Measurements from ENCODE around the gene RASL12.

Gene RASL12

DNA sequence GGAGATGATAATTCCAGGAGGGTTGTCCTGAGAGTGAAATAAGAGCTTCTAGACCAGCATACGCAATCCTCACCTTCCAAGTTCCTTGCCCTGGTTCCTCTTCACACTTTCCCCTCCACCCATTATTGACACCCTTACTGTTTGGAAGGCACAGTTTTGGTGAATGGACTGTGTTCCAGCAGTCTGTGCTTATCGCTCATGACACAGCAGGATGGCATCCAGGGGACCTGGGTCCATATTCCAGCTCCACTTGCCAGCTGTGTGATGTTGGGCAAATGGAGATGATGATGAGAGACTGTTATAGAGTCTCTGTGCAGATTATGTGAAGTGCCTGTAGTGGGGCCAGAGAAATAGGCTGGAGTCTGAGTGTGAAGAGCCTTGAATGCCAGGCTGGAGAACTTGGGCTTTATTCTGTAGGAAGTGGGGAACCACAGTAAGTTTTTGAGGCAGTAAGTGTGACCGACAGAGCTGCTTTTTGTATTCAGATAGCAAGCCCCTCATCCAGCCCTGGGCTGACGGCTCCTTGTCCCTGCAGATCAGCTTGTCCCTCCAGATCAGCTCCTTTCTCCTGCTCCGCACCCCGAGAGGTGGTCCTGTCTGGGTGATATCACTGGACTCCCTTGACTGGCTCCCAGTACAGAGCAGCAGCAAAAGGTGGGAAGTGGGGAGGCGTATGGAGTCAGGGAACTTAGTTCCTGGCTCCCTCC is 16.9 kb upstream of the RASL12 start:
- no CpG with 5 or more reads among the region's 7 CpGs for WGBS (ENCODE audit: insufficient coverage, insufficient read length)
- H3K36me3 ChIP-seq (ENCODE audit: control insufficient read depth, insufficient read depth, low read length), result no peaks in the 10 kb centered on the region
- no peaks in the 10 kb centered on the region for H3K27me3 ChIP-seq (ENCODE audit: control insufficient read depth, insufficient read depth, low read length)
- H3K4me1 ChIP-seq (ENCODE audit: control insufficient read depth, insufficient read depth, low read length), result peaks cover 11% of the 10 kb centered on the region
- no peak overlapping the region for H3K27ac ChIP-seq (ENCODE audit: low read length)
- no peak for DNase-seq (ENCODE audit: low read depth, low spot score)
- no peak overlapping the region for H3K4me3 ChIP-seq (ENCODE audit: low read length)
- no peaks in the 10 kb centered on the region for H3K9me3 ChIP-seq (ENCODE audit: control insufficient read depth, insufficient read depth, low read length)

DNA sequence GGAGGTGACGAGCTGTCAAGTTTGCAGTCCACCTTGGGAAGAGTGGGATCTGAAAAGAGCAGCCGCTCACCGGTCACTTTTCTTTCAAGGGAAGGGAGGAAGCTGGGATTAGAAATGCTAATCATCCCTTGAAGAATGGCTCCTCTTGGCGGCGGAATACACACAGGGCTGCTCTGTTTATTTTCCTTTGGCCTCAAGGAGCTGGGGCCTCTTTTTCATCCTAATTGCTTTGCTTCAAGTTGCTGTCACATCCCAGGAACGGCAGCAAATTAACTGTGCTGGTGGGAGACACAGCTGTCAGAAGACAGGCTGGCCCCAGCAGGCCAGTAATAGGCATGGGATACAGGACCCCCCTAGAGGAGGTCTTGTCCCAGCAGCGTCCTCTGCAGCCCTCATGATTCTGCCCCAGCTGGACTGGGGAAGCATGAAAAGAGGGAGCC is 15.5 kb upstream of the RASL12 start:
- H3K9me3 ChIP-seq (ENCODE audit: control insufficient read depth, insufficient read depth, low read length), result no peaks in the 10 kb centered on the region
- H3K36me3 ChIP-seq (ENCODE audit: control insufficient read depth, insufficient read depth, low read length), result no peaks in the 10 kb centered on the region
- no peak for DNase-seq (ENCODE audit: low read depth, low spot score)
- no peak overlapping the region for H3K4me3 ChIP-seq (ENCODE audit: low read length)
- H3K4me1 ChIP-seq (ENCODE audit: control insufficient read depth, insufficient read depth, low read length), result peaks cover 11% of the 10 kb centered on the region
- H3K27me3 ChIP-seq (ENCODE audit: control insufficient read depth, insufficient read depth, low read length), result no peaks in the 10 kb centered on the region
- no CpG with 5 or more reads among the region's 7 CpGs for WGBS (ENCODE audit: insufficient coverage, insufficient read length)
- no peak overlapping the region for H3K27ac ChIP-seq (ENCODE audit: low read length)

GRCh38 chr15:65082303-65082953 is 14.6 kb upstream of the RASL12 start:
- DNase-seq (ENCODE audit: low read depth, low spot score), result no peak
- Histone ChIP-seq H3K27me3 (ENCODE audit: control insufficient read depth, insufficient read depth, low read length) (no peaks in the 10 kb centered on the region), H3K27ac (ENCODE audit: low read length) (no peak overlapping the region), H3K4me3 (ENCODE audit: low read length) (no peak overlapping the region), H3K9me3 (ENCODE audit: control insufficient read depth, insufficient read depth, low read length) (no peaks in the 10 kb centered on the region), H3K4me1 (ENCODE audit: control insufficient read depth, insufficient read depth, low read length) (peaks cover 14% of the 10 kb centered on the region), H3K36me3 (ENCODE audit: control insufficient read depth, insufficient read depth, low read length) (no peaks in the 10 kb centered on the region; the same call in 1 of the 2 replicates)
- no CpG with 5 or more reads among the region's 7 CpGs for WGBS (ENCODE audit: insufficient coverage, insufficient read length)

DNA sequence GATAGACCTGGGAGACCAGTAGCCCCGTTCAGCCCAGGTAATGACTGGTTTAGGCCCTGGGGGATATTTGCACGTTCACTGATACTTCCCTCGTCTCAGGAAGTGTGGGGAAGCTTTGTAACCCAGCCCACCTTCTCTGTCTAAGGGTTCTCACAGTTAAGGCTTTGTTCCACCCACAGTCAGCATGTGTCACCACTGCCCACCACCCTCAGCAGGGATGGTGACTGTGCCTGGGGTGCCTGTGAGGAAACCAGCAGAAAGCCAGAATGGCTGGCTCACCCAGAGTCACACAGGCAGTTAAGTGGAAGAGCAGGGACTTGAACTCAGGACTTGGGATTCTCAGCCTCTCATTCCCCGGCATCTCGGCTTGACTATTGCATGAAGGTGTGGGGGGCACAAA is 14.0 kb upstream of the RASL12 start:
- Histone ChIP-seq H3K9me3 (ENCODE audit: control insufficient read depth, insufficient read depth, low read length) (no peaks in the 10 kb centered on the region), H3K4me3 (ENCODE audit: low read length) (no peak overlapping the region), H3K4me1 (ENCODE audit: control insufficient read depth, insufficient read depth, low read length) (peaks cover 13% of the 10 kb centered on the region), H3K27ac (ENCODE audit: low read length) (no peak overlapping the region), H3K36me3 (ENCODE audit: control insufficient read depth, insufficient read depth, low read length) (peaks cover 2% of the 10 kb centered on the region; the same call in 1 of the 2 replicates), H3K27me3 (ENCODE audit: control insufficient read depth, insufficient read depth, low read length) (no peaks in the 10 kb centered on the region)
- no CpG with 5 or more reads among the region's 5 CpGs for WGBS (ENCODE audit: insufficient coverage, insufficient read length)
- DNase-seq (ENCODE audit: low read depth, low spot score), result no peak

- Histone ChIP-seq H3K4me1 (ENCODE audit: control insufficient read depth, insufficient read depth, low read length) (peaks cover 10% of the 10 kb centered on the region), H3K27me3 (ENCODE audit: control insufficient read depth, insufficient read depth, low read length) (no peaks in the 10 kb centered on the region), H3K27ac (ENCODE audit: low read length) (no peak overlapping the region), H3K9me3 (ENCODE audit: control insufficient read depth, insufficient read depth, low read length) (no peaks in the 10 kb centered on the region), H3K36me3 (ENCODE audit: control insufficient read depth, insufficient read depth, low read length) (peaks cover 2% of the 10 kb centered on the region; the same call in 1 of the 2 replicates), H3K4me3 (ENCODE audit: low read length) (no peak overlapping the region)
- WGBS (ENCODE audit: insufficient coverage, insufficient read length), result no CpG with 5 or more reads among the region's 6 CpGs
- DNase-seq (ENCODE audit: low read depth, low spot score), result no peak
Measured at GRCh38 chr15:65081270-65081669, 13.5 kb upstream of the RASL12 start.

DNA sequence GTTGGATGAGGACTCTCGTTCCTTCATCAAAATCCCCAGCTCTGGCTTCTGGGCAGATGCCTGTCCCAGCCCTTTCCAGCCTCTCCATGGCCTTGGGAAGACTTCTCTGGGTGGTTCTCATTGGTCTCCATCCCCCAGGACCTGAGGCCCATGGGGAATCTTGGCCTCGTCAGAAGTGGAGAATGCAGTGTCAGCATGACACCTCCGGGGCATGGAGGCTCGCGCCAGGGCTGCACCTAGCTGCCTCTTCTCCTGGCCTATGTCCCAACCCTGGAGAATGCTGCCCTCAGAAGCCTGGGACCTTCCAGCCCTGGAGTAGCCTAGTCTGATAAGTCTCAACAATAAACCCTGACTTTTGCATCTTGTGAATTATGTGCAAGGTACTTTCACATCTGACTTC is 11.8 kb upstream of the RASL12 start:
- H3K9me3 ChIP-seq (ENCODE audit: control insufficient read depth, insufficient read depth, low read length), result no peaks in the 10 kb centered on the region
- no peak overlapping the region for H3K4me3 ChIP-seq (ENCODE audit: low read length)
- H3K36me3 ChIP-seq (ENCODE audit: control insufficient read depth, insufficient read depth, low read length), result peaks cover 2% of the 10 kb centered on the region; the same call in 1 of the 2 replicates
- H3K27ac ChIP-seq (ENCODE audit: low read length), result no peak overlapping the region
- no peak for DNase-seq (ENCODE audit: low read depth, low spot score)
- no peaks in the 10 kb centered on the region for H3K27me3 ChIP-seq (ENCODE audit: control insufficient read depth, insufficient read depth, low read length)
- peaks cover 10% of the 10 kb centered on the region for H3K4me1 ChIP-seq (ENCODE audit: control insufficient read depth, insufficient read depth, low read length)
- no CpG with 5 or more reads among the region's 5 CpGs for WGBS (ENCODE audit: insufficient coverage, insufficient read length)

DNA sequence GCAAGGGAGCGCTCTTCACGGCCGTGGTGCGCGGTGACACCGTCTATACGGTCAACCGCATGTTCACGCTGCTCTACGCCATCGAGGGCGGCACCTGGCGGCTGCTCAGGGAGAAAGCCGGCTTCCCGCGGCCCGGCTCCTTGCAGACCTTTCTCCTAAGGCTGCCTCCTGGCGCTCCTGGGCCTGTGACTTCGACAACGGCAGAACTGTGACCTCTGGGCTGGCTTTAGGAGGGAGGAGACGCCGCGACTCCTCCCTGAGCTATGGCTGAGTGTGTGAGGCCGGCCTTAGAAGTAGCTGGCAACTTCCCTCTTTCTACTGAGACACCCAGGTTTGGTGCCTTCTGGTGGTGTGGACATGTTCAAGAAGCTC is 10.2 kb upstream of the RASL12 start:
- no peak overlapping the region for H3K27ac ChIP-seq (ENCODE audit: low read length)
- WGBS (ENCODE audit: insufficient coverage, insufficient read length), result no CpG with 5 or more reads among the region's 24 CpGs
- no peak overlapping the region for H3K4me3 ChIP-seq (ENCODE audit: low read length)
- H3K9me3 ChIP-seq (ENCODE audit: control insufficient read depth, insufficient read depth, low read length), result no peaks in the 10 kb centered on the region
- no peaks in the 10 kb centered on the region for H3K27me3 ChIP-seq (ENCODE audit: control insufficient read depth, insufficient read depth, low read length)
- peak; percentile 75 for DNase-seq (ENCODE audit: low read depth, low spot score)
- peaks cover 2% of the 10 kb centered on the region; the same call in 1 of the 2 replicates for H3K36me3 ChIP-seq (ENCODE audit: control insufficient read depth, insufficient read depth, low read length)
- H3K4me1 ChIP-seq (ENCODE audit: control insufficient read depth, insufficient read depth, low read length), result peaks cover 4% of the 10 kb centered on the region; the same call in 1 of the 2 replicates

DNA sequence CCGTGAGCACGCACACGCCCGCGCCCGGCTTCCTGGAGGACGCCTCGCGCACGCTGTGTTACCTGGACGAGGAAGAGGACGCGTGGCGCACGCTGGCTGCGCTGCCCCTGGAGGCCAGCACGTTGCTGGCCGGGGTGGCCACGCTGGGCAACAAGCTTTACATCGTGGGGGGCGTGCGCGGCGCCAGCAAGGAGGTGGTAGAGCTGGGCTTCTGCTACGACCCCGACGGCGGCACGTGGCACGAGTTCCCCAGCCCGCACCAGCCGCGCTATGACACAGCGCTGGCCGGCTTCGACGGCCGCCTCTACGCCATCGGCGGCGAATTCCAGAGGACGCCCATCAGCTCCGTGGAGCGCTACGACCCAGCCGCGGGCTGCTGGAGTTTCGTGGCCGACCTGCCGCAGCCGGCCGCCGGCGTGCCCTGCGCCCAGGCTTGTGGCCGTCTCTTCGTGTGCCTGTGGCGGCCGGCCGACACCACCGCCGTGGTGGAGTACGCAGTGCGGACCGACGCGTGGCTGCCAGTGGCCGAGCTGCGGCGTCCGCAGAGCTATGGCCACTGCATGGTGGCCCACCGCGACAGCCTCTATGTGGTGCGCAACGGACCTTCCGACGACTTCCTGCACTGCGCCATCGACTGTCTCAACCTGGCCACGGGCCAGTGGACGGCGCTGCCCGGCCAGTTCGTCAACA is 9.6 kb upstream of the RASL12 start:
- WGBS (ENCODE audit: insufficient coverage, insufficient read length), result no CpG with 5 or more reads among the region's 85 CpGs
- Histone ChIP-seq H3K4me3 (ENCODE audit: low read length) (no peak overlapping the region), H3K27me3 (ENCODE audit: control insufficient read depth, insufficient read depth, low read length) (no peaks in the 10 kb centered on the region), H3K36me3 (ENCODE audit: control insufficient read depth, insufficient read depth, low read length) (peaks cover 2% of the 10 kb centered on the region; the same call in 1 of the 2 replicates), H3K9me3 (ENCODE audit: control insufficient read depth, insufficient read depth, low read length) (no peaks in the 10 kb centered on the region), H3K4me1 (ENCODE audit: control insufficient read depth, insufficient read depth, low read length) (peaks cover 2% of the 10 kb centered on the region; the same call in 1 of the 2 replicates), H3K27ac (ENCODE audit: low read length) (no peak overlapping the region)
- no peak for DNase-seq (ENCODE audit: low read depth, low spot score)

- Histone ChIP-seq H3K4me1 (ENCODE audit: control insufficient read depth, insufficient read depth, low read length) (peaks cover 3% of the 10 kb centered on the region; the same call in 1 of the 2 replicates), H3K36me3 (ENCODE audit: control insufficient read depth, insufficient read depth, low read length) (peaks cover 2% of the 10 kb centered on the region; the same call in 1 of the 2 replicates), H3K27ac (ENCODE audit: low read length) (no peak within 1 kb of the TSS), H3K9me3 (ENCODE audit: control insufficient read depth, insufficient read depth, low read length) (no peaks in the 10 kb centered on the region), H3K27me3 (ENCODE audit: control insufficient read depth, insufficient read depth, low read length) (no peaks in the 10 kb centered on the region), H3K4me3 (ENCODE audit: low read length) (no peak within 1 kb of the TSS)
- no CpG with 5 or more reads among the region's 73 CpGs for WGBS (ENCODE audit: insufficient coverage, insufficient read length)
- DNase-seq (ENCODE audit: low read depth, low spot score), result no peak
Measured at GRCh38 chr15:65076486-65077290, 8.9 kb upstream of the RASL12 start, which contains the start of gene KBTBD13. TSS of gene KBTBD13 (plus strand) at chr15:65076746. CDS start at chr15:65076816, 70 bp downstream.

Data from iPS DF 6.9 (cell line).